ENCODE results near the gene NRXN3.

DNA sequence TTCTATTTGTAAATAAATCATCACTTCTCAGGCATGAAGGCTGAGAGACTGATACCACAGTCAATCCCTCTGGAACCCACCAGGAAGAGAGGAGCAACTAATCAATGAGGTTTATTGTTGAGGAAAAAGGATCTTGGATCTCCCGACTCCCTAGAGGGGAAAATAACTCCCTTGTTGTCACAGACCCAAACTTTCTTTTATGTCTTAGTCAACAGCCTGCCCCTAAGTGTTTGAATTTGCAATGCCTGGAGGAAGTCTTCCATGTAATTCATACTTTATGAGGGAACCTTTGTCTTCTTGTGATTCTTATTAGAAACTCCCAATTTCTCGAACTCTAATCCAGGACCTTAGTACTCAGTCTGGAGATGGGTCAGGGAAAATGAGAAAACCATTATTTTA, 1235.3 kb downstream of the NRXN3 start:
- no peak for TF ChIP-seq FOXM1 (IDR thresholded peaks at IDR 0.05; ENCODE audit: borderline replicate concordance)
- TF ChIP-seq SP1 (IDR thresholded peaks at IDR 0.05) = no peak
- no peak for TF ChIP-seq FOXK2 (IDR thresholded peaks at IDR 0.05)
- TF ChIP-seq CTBP1 (IDR thresholded peaks at IDR 0.05; ENCODE audit: borderline replicate concordance) = no peak
- no peak for TF ChIP-seq FOXA1 (IDR thresholded peaks at IDR 0.05)
- TF ChIP-seq SUZ12 (IDR thresholded peaks at IDR 0.05) = no peak
- no peak for TF ChIP-seq NFRKB (IDR thresholded peaks at IDR 0.05)
- TF ChIP-seq ARNT (IDR thresholded peaks at IDR 0.05) = no peak
- no peak for TF ChIP-seq BHLHE40 (IDR thresholded peaks at IDR 0.05; ENCODE audit: borderline replicate concordance)
- TF ChIP-seq L3MBTL2 (conservative IDR thresholded peaks at IDR 0.05) = no peak
- TF ChIP-seq TARDBP (IDR thresholded peaks at IDR 0.05) = no peak
- TF ChIP-seq ZNF384 (IDR thresholded peaks at IDR 0.05) = no peak
- no peak for TF ChIP-seq LEF1 (IDR thresholded peaks at IDR 0.05; ENCODE audit: borderline replicate concordance)

Measured in HEK293T (cell line).